MCF 10A (cell line): ENCODE results near the gene FIZ1. TPM values are rescaled to one million over a fixed set of nuclear protein-coding genes. Genes with fewer than 3 reads are reported as not detected.

Experiments
- BruUV-seq: library from RNA; stranded (reverse); fragments of 400-500 nt; replicated peaks from 2 replicates; lab custom pipeline; 2021; lab: Mats Ljungman, UMichigan
- CTCF ChIA-PET: fragments of 300-600 bp; sonication (Branson Sonifier 250); formaldehyde crosslinking; extraction: SDS; loops from one replicate; lab custom pipeline; 2021; ENCODE audit warnings: antibody characterized with exemption, inconsistent platforms; lab: Yijun Ruan, JAX
- POLR2A ChIA-PET: fragments of 300-600, 350-650 bp; sonication (Branson Sonifier 250); formaldehyde crosslinking; extraction: SDS; loops from one replicate; lab custom pipeline; 2020; ENCODE audit warnings: antibody characterized with exemption, inconsistent platforms; lab: Yijun Ruan, JAX
- DNase-seq: peaks from one replicate; pipeline ENCODE4 v3.0.0-alpha.2; 2018; ENCODE audit not compliant: unreplicated experiment
- H3K27ac Mint-ChIP-seq: one replicate; pipeline ENCODE4 v1.8.0; 2022; ENCODE audit warnings: mild to moderate bottlenecking, low read depth, mixed read lengths; ENCODE audit not compliant: unreplicated experiment
- H3K27me3 Mint-ChIP-seq: one replicate; pipeline ENCODE4 v1.8.0; 2022; ENCODE audit warnings: mixed read lengths; ENCODE audit not compliant: insufficient read depth, unreplicated experiment
- H3K36me3 Mint-ChIP-seq: one replicate; pipeline ENCODE4 v1.8.0; 2022; ENCODE audit warnings: mild to moderate bottlenecking, moderate library complexity, mixed read lengths; ENCODE audit not compliant: insufficient read depth, unreplicated experiment
- H3K4me1 Mint-ChIP-seq: one replicate; pipeline ENCODE4 v1.8.0; 2022; ENCODE audit warnings: mixed read lengths; ENCODE audit not compliant: insufficient read depth, unreplicated experiment
- H3K4me3 Mint-ChIP-seq: one replicate; pipeline ENCODE4 v1.8.0; 2022; ENCODE audit warnings: mild to moderate bottlenecking, moderate library complexity, mixed read lengths; ENCODE audit not compliant: unreplicated experiment
- H3K9me3 Mint-ChIP-seq: one replicate; pipeline ENCODE4 v1.8.0; 2022; ENCODE audit warnings: mixed read lengths; ENCODE audit not compliant: unreplicated experiment
- intact Hi-C: fragments of 100-400 bp; cut with micrococcal nuclease; formaldehyde crosslinking; loops from 2 replicates; pipeline ENCODE4 v1.14.1; 2022
- total RNA-seq: library from RNA; stranded (reverse); gene quantifications from 2 replicates; pipeline ENCODE4 v1.2.3, GENCODE V29; 2022
- TF ChIP-seq, protein P1 (sequence below): fragments of 200-600 bp; IDR thresholded peaks from one replicate; pipeline ENCODE4 v1.8.0; 2022; ENCODE audit warnings: antibody characterized with exemption, mild to moderate bottlenecking; ENCODE audit not compliant: unreplicated experiment

FIZ1 gene
- total RNA-seq, 1 experiment from 2014 or later = 16.3 TPM

DNA sequence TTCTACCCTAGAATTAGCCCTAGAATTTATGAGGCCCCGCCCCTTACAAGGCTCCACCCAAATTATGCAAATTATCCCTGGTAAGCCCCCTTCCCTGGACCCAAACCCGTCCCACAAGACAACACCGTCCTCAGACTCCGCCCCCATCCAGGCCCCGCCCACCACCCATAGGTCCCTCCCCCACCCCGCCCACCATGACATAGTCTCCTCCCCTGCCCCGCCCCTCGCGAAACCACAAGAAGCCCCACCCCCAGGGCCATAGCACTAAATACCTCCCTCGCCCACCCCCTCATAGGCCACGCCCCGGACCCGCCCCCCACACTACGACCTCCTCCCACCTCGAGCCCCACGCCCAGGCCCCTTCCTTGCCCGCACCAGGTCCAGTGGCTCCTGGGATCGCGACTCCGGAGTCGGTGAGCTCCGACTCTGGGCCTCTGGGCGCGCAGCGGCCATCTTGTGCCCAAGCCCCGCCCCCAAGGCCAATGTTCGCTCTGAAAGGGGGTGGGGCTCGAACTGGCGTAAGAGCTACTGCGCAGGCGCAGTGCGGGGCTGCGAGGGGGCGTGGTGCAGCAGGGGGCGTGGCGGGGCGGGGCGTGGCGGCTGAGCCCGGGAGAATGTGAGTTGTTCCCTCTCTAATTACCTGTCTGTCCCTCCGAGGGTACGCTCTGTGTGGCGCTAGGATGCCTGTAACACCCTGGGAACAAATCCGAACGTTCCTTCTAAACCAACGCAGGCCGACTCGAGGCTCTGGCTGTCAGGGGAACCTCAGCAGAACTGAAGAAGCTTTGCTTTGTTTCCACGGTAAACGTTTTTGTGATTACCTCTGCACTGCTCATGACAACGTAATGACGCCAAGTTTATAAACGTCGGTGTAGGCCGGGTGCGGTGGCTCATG is 25.0 kb upstream of the FIZ1 start, which contains the start of gene ZNF784:
Gene ZNF784, minus strand, starts transcription at position 458 of the 895 bp plus-strand sequence. Its CDS starts 5 bp downstream, at position 453.
- H3K4me1 Mint-ChIP-seq = peaks cover 10% of the 10 kb centered on the region
- TF ChIP-seq, protein P1, sequence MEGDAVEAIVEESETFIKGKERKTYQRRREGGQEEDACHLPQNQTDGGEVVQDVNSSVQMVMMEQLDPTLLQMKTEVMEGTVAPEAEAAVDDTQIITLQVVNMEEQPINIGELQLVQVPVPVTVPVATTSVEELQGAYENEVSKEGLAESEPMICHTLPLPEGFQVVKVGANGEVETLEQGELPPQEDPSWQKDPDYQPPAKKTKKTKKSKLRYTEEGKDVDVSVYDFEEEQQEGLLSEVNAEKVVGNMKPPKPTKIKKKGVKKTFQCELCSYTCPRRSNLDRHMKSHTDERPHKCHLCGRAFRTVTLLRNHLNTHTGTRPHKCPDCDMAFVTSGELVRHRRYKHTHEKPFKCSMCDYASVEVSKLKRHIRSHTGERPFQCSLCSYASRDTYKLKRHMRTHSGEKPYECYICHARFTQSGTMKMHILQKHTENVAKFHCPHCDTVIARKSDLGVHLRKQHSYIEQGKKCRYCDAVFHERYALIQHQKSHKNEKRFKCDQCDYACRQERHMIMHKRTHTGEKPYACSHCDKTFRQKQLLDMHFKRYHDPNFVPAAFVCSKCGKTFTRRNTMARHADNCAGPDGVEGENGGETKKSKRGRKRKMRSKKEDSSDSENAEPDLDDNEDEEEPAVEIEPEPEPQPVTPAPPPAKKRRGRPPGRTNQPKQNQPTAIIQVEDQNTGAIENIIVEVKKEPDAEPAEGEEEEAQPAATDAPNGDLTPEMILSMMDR = no peak
- intact Hi-C loops = loop anchor here (1.0 kb wide), 1 partner anchor 18 kb away; no protein-coding TSS in a partner anchor
- H3K27ac Mint-ChIP-seq = peak within 1 kb of the TSS; percentile 99
- no peaks in the 10 kb centered on the region for H3K9me3 Mint-ChIP-seq
- no TSS peak for BruUV-seq
- POLR2A ChIA-PET = interaction anchor here (0.7 to 3.2 kb wide), 10 partner anchors 9 to 232 kb away, joined by 3 to 15 read pairs (median 4); partner anchors contain the start of genes FIZ1, U2AF2, ZNF524 and ZNF628
- peak; percentile 93 for DNase-seq
- peaks cover 14% of the 10 kb centered on the region for H3K36me3 Mint-ChIP-seq
- CTCF ChIA-PET = interaction anchor here (0.6 to 3.3 kb wide), 10 partner anchors 9 to 483 kb away, joined by 3 to 12 read pairs (median 4); no protein-coding TSS in a partner anchor
- peak within 1 kb of the TSS; percentile 91 for H3K4me3 Mint-ChIP-seq
- H3K27me3 Mint-ChIP-seq = no peaks in the 10 kb centered on the region

DNA sequence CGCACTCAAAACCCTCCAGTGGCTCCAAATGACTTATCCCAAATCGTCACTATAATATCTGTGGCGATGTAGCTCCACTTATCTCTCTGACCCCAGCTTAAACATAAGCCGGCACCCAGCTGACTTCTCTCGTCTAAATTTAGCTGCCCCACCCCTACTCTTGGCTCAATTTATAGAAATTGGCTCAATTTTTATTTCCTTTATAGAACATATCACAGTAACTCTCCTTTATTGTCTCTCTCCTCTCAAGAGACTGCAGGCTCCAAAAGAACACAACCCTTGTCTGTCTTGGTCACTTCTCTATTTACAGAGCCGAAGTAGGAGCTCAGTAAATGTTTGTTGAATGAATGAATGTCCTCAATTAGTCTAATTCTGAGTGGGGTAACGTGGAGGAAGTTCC is 24.2 kb upstream of the FIZ1 start:
- CTCF ChIA-PET = interaction anchor here (0.6 to 2.0 kb wide), 6 partner anchors 9 to 287 kb away, joined by 3 to 7 read pairs (median 5); partner anchors contain the start of gene ZNF865
- H3K4me3 Mint-ChIP-seq = peak overlapping the region; percentile 91
- BruUV-seq = TSS peak; percentile 36
- H3K4me1 Mint-ChIP-seq = peaks cover 10% of the 10 kb centered on the region
- no peak for DNase-seq
- no peaks in the 10 kb centered on the region for H3K9me3 Mint-ChIP-seq
- intact Hi-C loops = no loop called here
- H3K27me3 Mint-ChIP-seq = no peaks in the 10 kb centered on the region
- H3K36me3 Mint-ChIP-seq = peaks cover 16% of the 10 kb centered on the region
- H3K27ac Mint-ChIP-seq = peak overlapping the region; percentile 99
- TF ChIP-seq, protein P1 = no peak
- POLR2A ChIA-PET = interaction anchor here (0.7 to 3.2 kb wide), 6 partner anchors 14 to 231 kb away, joined by 3 to 15 read pairs (median 6); partner anchors contain the start of genes U2AF2 and ZNF865

DNA sequence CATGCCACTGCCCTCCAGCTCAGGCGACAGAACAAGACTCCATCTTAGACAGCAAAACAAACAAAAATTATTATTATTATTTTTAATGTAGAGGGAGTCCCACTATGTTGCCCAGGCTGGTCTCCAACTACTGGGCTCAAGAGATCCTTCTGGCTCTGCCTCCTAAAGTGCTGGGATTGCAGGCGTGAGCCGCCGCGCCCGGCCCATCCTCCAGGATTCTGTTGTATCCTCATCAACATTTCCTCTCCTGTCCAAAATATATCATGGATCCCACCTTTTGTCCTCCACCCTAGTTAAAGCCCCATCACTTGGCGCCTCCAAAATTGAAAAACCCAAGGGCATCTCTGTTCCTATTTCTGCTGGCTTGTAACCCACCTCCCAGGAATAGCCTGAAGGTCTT is 23.8 kb upstream of the FIZ1 start:
- Mint-ChIP-seq H3K27me3 (no peaks in the 10 kb centered on the region), H3K36me3 (peaks cover 17% of the 10 kb centered on the region), H3K4me1 (peaks cover 10% of the 10 kb centered on the region), H3K9me3 (no peaks in the 10 kb centered on the region), H3K4me3 (peak overlapping the region; percentile 91), H3K27ac (no peak overlapping the region)
- TF ChIP-seq, protein P1 = no peak
- ChIA-PET POLR2A (interaction anchor here (0.7 to 3.2 kb wide), 4 partner anchors 14 to 231 kb away, joined by 3 to 15 read pairs (median 6); partner anchors contain the start of gene ZNF865), CTCF (interaction anchor here (0.6 to 1.8 kb wide), 5 partner anchors 10 to 286 kb away, joined by 3 to 6 read pairs (median 4); partner anchors contain the start of gene ZNF865)
- no TSS peak for BruUV-seq
- intact Hi-C loops = no loop called here
- no peak for DNase-seq
